H9 (cell line): ENCODE data around the gene ARAP1. TPM values are rescaled to one million over a fixed set of nuclear protein-coding genes. Genes with fewer than 3 reads are reported as not detected.

Source experiments
- DNase-seq: peaks from one replicate; pipeline ENCODE4 v3.0.0-alpha.2; 2017
- H2AFZ ChIP-seq: one replicate; pipeline ENCODE4 v1.6.1; 2013; ENCODE audit warnings: mild to moderate bottlenecking, low read length, control low read depth, moderate library complexity
- H2AK5ac ChIP-seq: 2 replicates; pipeline ENCODE4 v1.6.1; 2013; ENCODE audit warnings: low read length, control low read depth, mixed read lengths; ENCODE audit not compliant: insufficient read length
- H2BK120ac ChIP-seq: one replicate; pipeline ENCODE4 v1.6.1; 2013; ENCODE audit warnings: low read depth, mild to moderate bottlenecking, low read length, control low read depth, inconsistent platforms; ENCODE audit not compliant: poor library complexity, severe bottlenecking
- H2BK12ac ChIP-seq: 2 replicates; pipeline ENCODE4 v1.6.1; 2013; ENCODE audit warnings: low read length, control low read depth, mixed read lengths, low read depth; ENCODE audit not compliant: insufficient read length
- H2BK15ac ChIP-seq: 2 replicates; pipeline ENCODE4 v1.6.1; 2013; ENCODE audit warnings: low read depth, low read length, control low read depth
- H2BK20ac ChIP-seq: one replicate; pipeline ENCODE4 v1.6.1; 2013; ENCODE audit warnings: low read depth, mild to moderate bottlenecking, low read length, control low read depth, inconsistent platforms; ENCODE audit not compliant: poor library complexity, severe bottlenecking
- H2BK5ac ChIP-seq: 2 replicates; pipeline ENCODE4 v1.6.1; 2013; ENCODE audit warnings: low read length, control low read depth, mixed read lengths; ENCODE audit not compliant: insufficient read length
- H3K14ac ChIP-seq: 2 replicates; pipeline ENCODE4 v1.6.1; 2013; ENCODE audit warnings: low read length, control low read depth; ENCODE audit not compliant: insufficient read depth
- H3K18ac ChIP-seq: 2 replicates; pipeline ENCODE4 v1.6.1; 2013; ENCODE audit warnings: low read depth, mild to moderate bottlenecking, mixed read lengths, low read length, control low read depth; ENCODE audit not compliant: insufficient read length
- H3K23ac ChIP-seq: 2 replicates; pipeline ENCODE4 v1.6.1; 2013; ENCODE audit warnings: low read length, control low read depth, mixed read lengths, low read depth; ENCODE audit not compliant: insufficient read length
- H3K23me2 ChIP-seq: 2 replicates; pipeline ENCODE4 v1.6.1; 2013; ENCODE audit warnings: low read depth, mild to moderate bottlenecking, mixed read lengths, low read length, control low read depth; ENCODE audit not compliant: insufficient read length, poor library complexity, severe bottlenecking
- H3K27ac ChIP-seq: 2 replicates; pipeline ENCODE4 v1.5.1; 2013; ENCODE audit warnings: low read length, control low read depth, mixed read lengths, low read depth; ENCODE audit not compliant: insufficient read length
- H3K27me3 ChIP-seq: 2 replicates; pipeline ENCODE4 v1.6.1; 2013; ENCODE audit warnings: low read length, control low read depth, inconsistent platforms; ENCODE audit not compliant: insufficient read depth
- H3K4ac ChIP-seq: 2 replicates; pipeline ENCODE4 v1.6.1; 2013; ENCODE audit warnings: low read depth, mild to moderate bottlenecking, control low read depth, inconsistent platforms, low read length, moderate library complexity
- H3K4me1 ChIP-seq: 2 replicates; pipeline ENCODE4 v1.6.1; 2013; ENCODE audit warnings: low read length, control low read depth, inconsistent platforms; ENCODE audit not compliant: insufficient read depth
- H3K4me2 ChIP-seq: 2 replicates; pipeline ENCODE4 v1.6.1; 2013; ENCODE audit warnings: low read length, control low read depth, mixed read lengths; ENCODE audit not compliant: insufficient read length, insufficient read depth
- H3K56ac ChIP-seq: 2 replicates; pipeline ENCODE4 v1.6.1; 2013; ENCODE audit warnings: low read depth, mild to moderate bottlenecking, mixed read lengths, low read length, control low read depth; ENCODE audit not compliant: insufficient read length
- H3K79me1 ChIP-seq: 2 replicates; pipeline ENCODE4 v1.6.1; 2013; ENCODE audit warnings: low read depth, mild to moderate bottlenecking, moderate library complexity, low read length, control low read depth, inconsistent platforms; ENCODE audit not compliant: insufficient read depth, poor library complexity, severe bottlenecking
- H3K79me2 ChIP-seq: 2 replicates; pipeline ENCODE4 v1.6.1; 2013; ENCODE audit warnings: low read length, control low read depth, inconsistent platforms; ENCODE audit not compliant: insufficient read depth
- H3K9ac ChIP-seq: 2 replicates; pipeline ENCODE4 v1.6.1; 2013; ENCODE audit warnings: low read length, control low read depth, mixed read lengths; ENCODE audit not compliant: insufficient read length; ENCODE audit errors: extremely low read depth
- H3K9me3 ChIP-seq: one replicate; pipeline ENCODE4 v1.6.1; 2013; ENCODE audit warnings: low read depth, low read length, inconsistent platforms; ENCODE audit not compliant: control insufficient read depth
- H3T11ph ChIP-seq: one replicate; pipeline ENCODE4 v1.6.1; 2013; ENCODE audit warnings: mild to moderate bottlenecking, low read length, control low read depth, inconsistent platforms
- H4K20me1 ChIP-seq: one replicate; pipeline ENCODE4 v1.6.1; 2013; ENCODE audit not compliant: control insufficient read depth, insufficient read length, insufficient read depth
- H4K5ac ChIP-seq: 2 replicates; pipeline ENCODE4 v1.6.1; 2013; ENCODE audit warnings: low read depth, mild to moderate bottlenecking, mixed read lengths, low read length, control low read depth; ENCODE audit not compliant: insufficient read length
- H4K8ac ChIP-seq: replicated peaks from 2 replicates; pipeline ENCODE4 v1.6.1; 2013; ENCODE audit warnings: low read length, control low read depth, mixed read lengths, low read depth; ENCODE audit not compliant: insufficient read length
- H4K91ac ChIP-seq: 2 replicates; pipeline ENCODE4 v1.6.1; 2013; ENCODE audit warnings: low read depth, mild to moderate bottlenecking, moderate library complexity, mixed read lengths, low read length, control low read depth; ENCODE audit not compliant: insufficient read length
- H3K27ac Mint-ChIP-seq, 3 experiments: 2 replicates in 2 of 3; 3 replicates in 1 of 3; pipeline ENCODE4 v1.8.0; 2020 to 2021; ENCODE audit warnings: mixed read lengths in 3 of 3, mild to moderate bottlenecking in 1 of 3, moderate library complexity in 1 of 3
- H3K27me3 Mint-ChIP-seq: 2 replicates; pipeline ENCODE4 v1.8.0; 2021; ENCODE audit warnings: low read depth, mild to moderate bottlenecking, moderate library complexity, mixed read lengths
- H3K36me3 Mint-ChIP-seq, 3 experiments: 2 replicates in 2 of 3; 3 replicates in 1 of 3; pipeline ENCODE4 v1.8.0; 2020 to 2021; ENCODE audit warnings: low read depth in 3 of 3, mixed read lengths in 3 of 3; ENCODE audit not compliant: insufficient read depth in 1 of 3
- H3K4me1 Mint-ChIP-seq, 2 experiments: 2 replicates each; pipeline ENCODE4 v1.8.0; 2020; ENCODE audit warnings: mixed read lengths in 2 of 2
- H3K4me3 Mint-ChIP-seq, 2 experiments: 2 replicates in 1 of 2; 3 replicates in 1 of 2; pipeline ENCODE4 v1.8.0; 2020 to 2021; ENCODE audit warnings: mild to moderate bottlenecking in 2 of 2, mixed read lengths in 2 of 2, moderate library complexity in 1 of 2
- H3K9me3 Mint-ChIP-seq, 2 experiments: 2 replicates in 1 of 2; 3 replicates in 1 of 2; pipeline ENCODE4 v1.8.0; 2020; ENCODE audit warnings: mild to moderate bottlenecking in 2 of 2, mixed read lengths in 2 of 2, moderate library complexity in 1 of 2
- CTCF ChIP-seq: fragments of 200-600 bp; sonication (generic); conservative IDR thresholded peaks from 3 replicates; pipeline ENCODE4 v1.8.0; 2021; ENCODE audit warnings: antibody characterized with exemption, mild to moderate bottlenecking
- WGBS: extraction: QIAGEN DNeasy Blood & Tissue Kit; methylation state at CpG from one replicate; pipeline ENCODE4 v1.1.7; 2013; ENCODE audit warnings: missing lambda C conversion rate, low lambda C conversion rate, mixed read lengths; ENCODE audit not compliant: insufficient read length; ENCODE audit errors: extremely low coverage; 5-methylcytosine and 5-hydroxymethylcytosine counted together
- total RNA-seq: library from RNA; stranded (reverse); gene quantifications from 2 replicates; pipeline ENCODE4 v1.2.1, GENCODE V29; 2021

Gene ARAP1
- total RNA-seq, 1 experiment from 2014 or later = 59.4 TPM

DNA sequence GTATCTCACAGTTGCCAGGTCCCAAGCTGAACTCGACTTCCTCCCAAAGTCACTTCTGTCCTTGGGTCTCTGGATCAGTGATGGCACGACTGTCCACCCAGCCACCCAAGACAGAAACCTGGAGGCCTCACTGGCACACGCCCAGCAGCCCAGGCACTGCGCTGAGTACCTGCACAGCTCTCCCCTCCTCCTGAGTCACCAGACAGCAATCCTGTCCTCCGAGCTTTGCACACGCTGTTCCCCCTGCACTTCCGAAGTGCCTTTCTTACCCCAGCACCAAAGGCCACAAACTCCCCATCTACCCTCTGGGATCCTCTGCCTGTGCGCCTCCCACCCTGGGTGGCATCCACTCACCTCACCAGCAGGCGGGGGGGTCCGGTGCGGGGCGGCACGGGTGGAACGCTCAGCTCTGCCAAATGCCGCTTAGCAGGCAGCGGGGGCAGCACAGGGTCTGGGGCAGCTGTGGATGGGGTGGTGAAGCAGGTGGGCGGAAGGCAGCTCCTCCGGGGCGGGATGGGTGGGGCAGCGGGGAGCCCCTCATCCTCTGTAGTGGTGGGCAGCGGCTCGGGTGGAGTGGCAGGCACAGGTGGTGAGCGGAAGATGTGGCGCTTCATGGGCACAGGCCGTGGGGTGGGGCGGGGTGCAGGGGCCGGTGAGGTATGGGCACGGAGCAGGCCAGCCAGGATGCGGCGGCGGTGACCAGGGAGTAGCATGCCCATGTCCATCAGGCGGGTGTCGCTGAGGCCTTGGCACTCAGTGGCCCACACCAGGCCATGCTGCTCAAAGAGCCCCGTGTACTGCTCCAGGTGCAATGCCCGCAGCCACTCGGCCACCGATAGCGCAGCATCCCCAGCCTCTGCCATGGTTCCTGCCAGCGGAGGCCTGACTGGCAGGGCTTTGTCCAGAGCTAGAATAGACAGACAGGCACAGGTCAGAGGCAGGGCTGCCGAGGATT is 25.7 kb downstream of the ARAP1 start:
- Histone ChIP-seq H3K79me2 (peaks cover 9% of the 10 kb centered on the region; the same call in 1 of the 2 replicates), H3K79me1 (peaks cover 5% of the 10 kb centered on the region), H3K27me3 (no peaks in the 10 kb centered on the region), H3T11ph (no peak overlapping the region), H2AK5ac (no peak overlapping the region), H4K91ac (no peak overlapping the region), H3K27ac (no peak overlapping the region), H3K4me1 (no peaks in the 10 kb centered on the region; the same call in 1 of the 2 replicates), H3K9me3 (no peaks in the 10 kb centered on the region), H4K5ac (no peak overlapping the region), H3K4ac (no peak overlapping the region), H2BK12ac (no peak overlapping the region), H3K4me2 (no peak overlapping the region), H2AFZ (no peak overlapping the region), H3K14ac (no peak overlapping the region), H2BK15ac (no peak overlapping the region), H4K20me1 (peaks cover 3% of the 10 kb centered on the region), H3K56ac (no peak overlapping the region), H3K23ac (no peak overlapping the region), H3K23me2 (no peaks in the 10 kb centered on the region), H3K9ac (no peak overlapping the region), H4K8ac (no peak overlapping the region), H2BK5ac (no peak overlapping the region), H2BK20ac (no peak overlapping the region), H2BK120ac (no peak overlapping the region), H3K18ac (no peak overlapping the region)
- H3K9me3 Mint-ChIP-seq = peaks cover 0 to 3% of the 10 kb centered on the region in 2 experiments; a peak in 1 of 5 replicates
- no CpG with 5 or more reads among the region's 40 CpGs for WGBS
- peak overlapping the region in 1 of 3 experiments; percentile 30; a peak in 2 of 7 replicates for H3K27ac Mint-ChIP-seq
- peaks cover 31 to 34% of the 10 kb centered on the region in 2 experiments for H3K4me1 Mint-ChIP-seq
- H3K4me3 Mint-ChIP-seq = no peak overlapping the region
- no peaks in the 10 kb centered on the region for H3K27me3 Mint-ChIP-seq
- no peak for DNase-seq
- peaks cover 14 to 19% (median 16%) of the 10 kb centered on the region in 3 experiments; a peak in 6 of 7 replicates for H3K36me3 Mint-ChIP-seq
- no peak for TF ChIP-seq CTCF
